Measurements from ENCODE around the gene ICAM2. TPM values are rescaled to one million over a fixed set of nuclear protein-coding genes. Genes with fewer than 3 reads are reported as not detected.

Gene ICAM2
- total RNA-seq, 1 donor from 2014 or later = not detected

GRCh38 chr17:63974594-63975192 is 45.7 kb downstream of the ICAM2 start:
- Histone ChIP-seq H3K36me3 (no peaks in the 10 kb centered on the region), H3K9me3 (ENCODE audit: low read depth) (no peaks in the 10 kb centered on the region), H2AFZ (replicated peaks) (no peak overlapping the region), H3K4me1 (no peaks in the 10 kb centered on the region), H3K4me2 (no peak overlapping the region), H3K27me3 (no peaks in the 10 kb centered on the region), H3K9ac (no peak overlapping the region), H4K20me1 (ENCODE audit: low read depth) (no peaks in the 10 kb centered on the region), H3K4me3 (no peak overlapping the region), H3K79me2 (ENCODE audit: low read depth) (no peaks in the 10 kb centered on the region), H3K27ac (no peak overlapping the region), H3F3A (ENCODE audit: low read depth) (no peaks in the 10 kb centered on the region)
- Mint-ChIP-seq H3K36me3 (no peaks in the 10 kb centered on the region), H3K9me3 (no peaks in the 10 kb centered on the region), H3K4me3 (peak overlapping the region; percentile 24), H3K4me1 (peaks cover 12% of the 10 kb centered on the region), H3K27ac (peak overlapping the region; percentile 22), H3K27me3 (ENCODE audit: insufficient read depth, low read depth) (peaks cover 7% of the 10 kb centered on the region)
- DNase-seq (ENCODE audit: low spot score) = no peak
- no peak for TF ChIP-seq EZH2phosphoT487 (IDR thresholded peaks at IDR 0.05)
- TF ChIP-seq CTCF (IDR thresholded peaks at IDR 0.05) = no peak
- TF ChIP-seq EZH2 (IDR thresholded peaks at IDR 0.05) = no peak

- H3K9me3 ChIP-seq (ENCODE audit: low read depth) = no peaks in the 10 kb centered on the region
- no peaks in the 10 kb centered on the region for H3K9me3 Mint-ChIP-seq
- TF ChIP-seq EZH2 (IDR thresholded peaks at IDR 0.05) (no peak), EZH2phosphoT487 (IDR thresholded peaks at IDR 0.05) (no peak)
- H3K4me2 ChIP-seq = no peak overlapping the region
- no peaks in the 10 kb centered on the region for H3K4me1 ChIP-seq
- DNase-seq (ENCODE audit: low spot score) = no peak
- no peaks in the 10 kb centered on the region for H3K36me3 Mint-ChIP-seq
- H3K36me3 ChIP-seq = no peaks in the 10 kb centered on the region
- H3K79me2 ChIP-seq (ENCODE audit: low read depth) = no peaks in the 10 kb centered on the region
- H3F3A ChIP-seq (ENCODE audit: low read depth) = no peaks in the 10 kb centered on the region
- no peak overlapping the region for H2AFZ ChIP-seq (replicated peaks)
- peak overlapping the region; percentile 22 for H3K27ac Mint-ChIP-seq
- no peaks in the 10 kb centered on the region for H4K20me1 ChIP-seq (ENCODE audit: low read depth)
- no peak overlapping the region for H3K9ac ChIP-seq
- H3K27me3 Mint-ChIP-seq (ENCODE audit: insufficient read depth, low read depth) = peaks cover 8% of the 10 kb centered on the region
- H3K4me1 Mint-ChIP-seq = peaks cover 13% of the 10 kb centered on the region
- H3K27me3 ChIP-seq = no peaks in the 10 kb centered on the region
- H3K4me3 Mint-ChIP-seq = no peak overlapping the region
- no peak overlapping the region for H3K4me3 ChIP-seq
- no peak overlapping the region for H3K27ac ChIP-seq
These were observed 46.4 kb downstream of the ICAM2 start for GRCh38 chr17:63973930-63974593.

GRCh38 chr17:63973247-63973646 is 47.2 kb downstream of the ICAM2 start:
- Histone ChIP-seq H3K36me3 (no peaks in the 10 kb centered on the region), H3F3A (ENCODE audit: low read depth) (no peaks in the 10 kb centered on the region), H3K9ac (no peak overlapping the region), H3K27me3 (no peaks in the 10 kb centered on the region), H3K79me2 (ENCODE audit: low read depth) (no peaks in the 10 kb centered on the region), H4K20me1 (ENCODE audit: low read depth) (no peaks in the 10 kb centered on the region), H3K9me3 (ENCODE audit: low read depth) (no peaks in the 10 kb centered on the region), H3K4me2 (no peak overlapping the region), H2AFZ (replicated peaks) (no peak overlapping the region), H3K27ac (no peak overlapping the region), H3K4me1 (no peaks in the 10 kb centered on the region), H3K4me3 (no peak overlapping the region)
- peaks cover 10% of the 10 kb centered on the region for H3K27me3 Mint-ChIP-seq (ENCODE audit: insufficient read depth, low read depth)
- no peak for DNase-seq (ENCODE audit: low spot score)
- peaks cover 15% of the 10 kb centered on the region for H3K4me1 Mint-ChIP-seq
- peak overlapping the region; percentile 47 for H3K27ac Mint-ChIP-seq
- TF ChIP-seq EZH2 (IDR thresholded peaks at IDR 0.05) (no peak), CTCF (IDR thresholded peaks at IDR 0.05) (no peak), EZH2phosphoT487 (IDR thresholded peaks at IDR 0.05) (no peak)
- no peaks in the 10 kb centered on the region for H3K36me3 Mint-ChIP-seq
- H3K4me3 Mint-ChIP-seq = no peak overlapping the region
- H3K9me3 Mint-ChIP-seq = no peaks in the 10 kb centered on the region

- Histone ChIP-seq H3K27me3 (no peaks in the 10 kb centered on the region), H3K9me3 (ENCODE audit: low read depth) (no peaks in the 10 kb centered on the region), H3F3A (ENCODE audit: low read depth) (no peaks in the 10 kb centered on the region), H3K4me1 (no peaks in the 10 kb centered on the region), H3K4me3 (no peak within 1 kb of the TSS), H3K4me2 (no peak within 1 kb of the TSS), H3K36me3 (no peaks in the 10 kb centered on the region), H3K9ac (no peak within 1 kb of the TSS), H2AFZ (replicated peaks) (no peak within 1 kb of the TSS), H3K27ac (no peak within 1 kb of the TSS), H3K79me2 (ENCODE audit: low read depth) (no peaks in the 10 kb centered on the region), H4K20me1 (ENCODE audit: low read depth) (no peaks in the 10 kb centered on the region)
- peaks cover 15% of the 10 kb centered on the region for H3K4me1 Mint-ChIP-seq
- H3K4me3 Mint-ChIP-seq = no peak within 1 kb of the TSS
- no peak for TF ChIP-seq CTCF (IDR thresholded peaks at IDR 0.05)
- TF ChIP-seq EZH2phosphoT487 (IDR thresholded peaks at IDR 0.05) = no peak
- no peak for TF ChIP-seq EZH2 (IDR thresholded peaks at IDR 0.05)
- no peaks in the 10 kb centered on the region for H3K9me3 Mint-ChIP-seq
- H3K27ac Mint-ChIP-seq = peak within 1 kb of the TSS; percentile 47
- no peak for DNase-seq (ENCODE audit: low spot score)
- H3K36me3 Mint-ChIP-seq = no peaks in the 10 kb centered on the region
- peaks cover 12% of the 10 kb centered on the region for H3K27me3 Mint-ChIP-seq (ENCODE audit: insufficient read depth, low read depth)
These were observed 47.6 kb downstream of the ICAM2 start, which contains the start of gene SCN4A for GRCh38 chr17:63972796-63973195. Gene SCN4A (minus strand): TSS chr17:63972918. CDS start chr17:63972841, 77 bp downstream.
